Bone marrow (tissue), 2 donors: ENCODE results near the gene KLHL35.
"Not testable (repeated sequence)": the region's sequence is repeated elsewhere in the genome, so short reads cannot be mapped to it uniquely, and the experiment has no call there.

ENCODE experiments used
- DNase-seq, 2 donors: peaks; one replicate each; lab custom pipeline; 2025; lab: John Stamatoyannopoulos, UW

Gene KLHL35

DNA sequence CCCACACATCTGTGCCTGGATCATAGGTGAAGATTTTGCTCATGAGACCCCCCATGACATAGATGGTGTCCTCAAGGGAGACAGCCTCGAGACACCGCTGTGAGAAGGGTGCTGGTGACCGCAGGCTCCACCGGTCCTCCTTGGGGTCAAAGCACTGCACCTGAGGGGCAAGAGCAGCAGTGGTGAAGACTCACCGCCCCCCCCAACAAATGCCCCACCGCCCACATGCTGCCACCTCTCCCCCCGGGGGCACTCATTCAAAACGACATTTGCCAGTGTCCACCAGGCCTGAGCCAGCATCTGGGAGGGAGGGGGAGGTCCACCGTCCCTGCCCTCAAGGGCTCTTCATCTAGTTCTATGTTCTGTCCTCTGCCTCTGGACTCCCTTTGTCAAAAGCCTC lies 9.3 kb downstream of the KLHL35 start:
- no peak for DNase-seq

DNA sequence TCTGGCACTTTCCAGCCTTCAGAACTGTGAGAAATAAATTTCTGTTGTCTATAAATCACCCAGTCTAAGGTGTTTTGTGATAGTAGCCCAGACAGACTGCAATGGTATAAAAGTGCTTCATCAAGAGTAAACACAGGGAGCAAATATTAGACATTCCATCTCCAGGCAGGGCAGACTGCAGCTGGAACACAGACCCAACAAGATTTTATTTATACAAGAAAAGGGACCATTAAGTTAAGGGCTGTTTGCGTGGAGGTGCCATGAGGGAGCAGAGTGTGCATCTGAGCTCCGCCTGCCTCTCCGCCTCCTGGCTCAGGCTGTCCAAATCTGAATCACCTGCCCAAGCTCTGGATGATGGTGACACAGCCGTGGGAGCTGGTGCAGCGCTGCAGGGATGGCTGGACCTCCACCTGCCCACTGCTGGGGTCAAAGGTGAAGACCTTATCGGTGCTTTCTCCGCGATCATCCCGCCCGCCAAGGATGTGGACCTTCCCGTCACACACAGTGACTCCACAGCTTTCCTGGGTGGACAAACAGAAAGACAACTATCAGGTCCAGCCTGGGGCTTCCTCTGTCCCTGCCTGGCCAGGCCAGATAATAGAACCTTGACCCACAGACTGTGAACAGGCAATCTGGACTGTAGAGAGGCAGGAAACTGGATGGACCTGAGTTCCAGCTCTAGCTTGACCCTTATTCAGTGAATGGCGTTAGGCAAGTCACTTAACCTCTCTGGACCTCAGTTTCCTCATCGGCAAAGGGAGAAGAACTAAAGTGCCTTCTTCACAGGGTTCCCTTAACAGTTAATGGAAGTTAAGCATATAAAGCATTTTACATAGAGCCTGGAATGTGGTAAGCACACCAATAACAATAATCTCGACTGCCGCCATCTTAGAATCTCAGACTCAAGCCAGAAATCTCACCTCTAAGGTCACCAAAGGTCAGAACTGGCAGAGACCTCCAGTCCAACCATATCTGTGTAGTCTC lies 10.5 kb downstream of the KLHL35 start:
- DNase-seq = no peak

DNA sequence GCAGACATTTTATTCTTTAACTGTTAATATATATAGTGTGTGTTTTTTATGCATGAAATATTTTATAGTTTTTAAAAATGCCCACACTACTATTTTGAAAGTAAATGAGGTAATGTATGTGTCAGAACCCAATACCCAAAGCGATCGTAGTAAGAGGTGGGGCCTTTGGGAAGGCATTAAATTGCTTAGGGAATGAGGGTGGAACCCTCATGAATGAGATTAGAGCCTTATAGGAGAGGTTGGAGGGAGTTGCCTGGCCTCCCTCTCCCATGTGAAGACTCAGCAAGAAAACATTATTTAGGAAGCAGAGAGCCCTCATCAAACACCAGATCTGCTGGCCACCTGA lies 11.1 kb downstream of the KLHL35 start:
- DNase-seq = no peak

DNA sequence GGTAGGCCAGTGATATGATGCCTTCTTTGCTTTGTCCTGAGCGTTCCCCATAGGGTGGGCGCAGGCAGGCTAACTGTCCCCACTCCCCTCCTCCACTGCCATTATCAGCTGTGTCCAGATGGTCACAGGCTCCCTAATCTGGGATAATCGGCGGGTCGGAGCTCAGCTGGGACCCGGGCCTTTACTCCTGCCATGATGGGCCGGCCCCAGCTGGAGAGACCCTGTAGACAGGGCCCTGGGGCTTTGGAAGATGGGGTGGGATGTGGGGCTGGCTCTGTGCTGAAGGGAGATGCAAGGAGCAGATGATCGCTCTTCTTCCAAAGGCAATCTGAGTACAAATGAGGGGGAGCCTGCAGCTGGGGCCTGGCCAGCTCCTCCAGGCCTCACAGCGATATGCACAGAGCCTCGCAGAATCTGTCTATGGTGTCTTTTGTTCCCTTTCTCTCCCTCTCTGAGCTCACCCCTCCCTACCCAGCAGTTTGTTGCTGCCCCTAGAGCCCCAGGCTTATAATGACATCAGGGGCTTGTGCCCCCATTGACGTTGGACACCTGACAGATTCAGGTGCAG lies 11.9 kb downstream of the KLHL35 start:
- no peak for DNase-seq

DNA sequence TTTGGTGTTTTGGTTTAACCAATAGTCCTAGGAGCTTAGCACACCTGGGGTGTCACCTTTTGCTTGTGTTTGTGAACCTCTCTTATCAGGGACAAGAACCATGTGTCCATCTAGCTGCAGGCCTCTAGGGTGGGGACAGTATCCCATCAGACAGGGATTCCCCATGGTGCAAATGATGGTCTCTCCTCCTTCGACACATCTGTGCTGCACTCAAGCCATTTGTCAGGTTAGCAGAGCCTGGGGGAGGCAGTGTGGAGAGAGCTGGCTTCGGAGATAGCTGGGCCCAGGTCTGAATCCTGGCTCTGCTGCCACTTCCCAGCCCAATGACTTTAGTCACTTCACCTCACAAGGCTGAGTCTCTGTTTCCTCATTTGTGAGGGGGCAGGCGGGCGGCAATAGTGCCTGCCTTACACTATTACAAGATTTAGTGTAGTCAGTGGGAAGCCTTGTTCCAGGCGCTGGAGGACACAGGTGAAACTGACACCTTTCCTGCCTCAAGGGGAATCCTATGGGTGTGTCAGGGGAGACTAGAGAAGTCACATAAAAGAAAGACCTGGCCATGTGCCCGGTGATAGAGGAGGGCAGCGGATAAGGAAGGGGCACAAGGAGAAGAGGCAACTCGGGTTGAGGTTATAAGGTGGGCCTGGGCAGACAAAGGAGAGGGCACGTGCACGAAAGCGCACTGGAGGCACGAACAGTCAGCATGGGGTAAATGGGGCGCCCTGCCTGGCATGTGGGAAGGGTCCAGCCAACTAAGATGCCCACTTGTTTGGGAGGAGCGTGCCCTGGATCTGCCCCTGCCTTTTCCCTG lies 12.6 kb downstream of the KLHL35 start:
- no peak for DNase-seq

DNA sequence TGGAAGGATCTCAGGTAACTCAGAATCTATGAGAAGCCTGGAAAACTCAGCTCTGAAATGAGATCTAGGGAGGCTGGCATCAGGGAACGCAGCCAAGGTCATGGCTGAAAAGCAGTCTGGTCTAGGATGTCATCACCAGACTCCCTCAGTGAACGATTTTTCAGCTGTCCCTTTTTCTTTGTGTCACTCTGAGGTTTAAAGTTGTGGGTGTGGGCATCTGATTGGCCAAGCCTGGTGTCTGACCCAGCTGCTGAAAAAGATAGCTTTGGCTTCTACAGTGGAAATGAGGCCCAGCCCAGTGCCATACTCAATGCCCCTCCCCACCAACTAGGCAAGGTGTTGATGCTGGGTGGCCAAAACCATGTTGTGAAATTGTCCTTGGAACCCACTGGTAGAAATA lies 19.1 kb downstream of the KLHL35 start:
- no peak for DNase-seq

DNA sequence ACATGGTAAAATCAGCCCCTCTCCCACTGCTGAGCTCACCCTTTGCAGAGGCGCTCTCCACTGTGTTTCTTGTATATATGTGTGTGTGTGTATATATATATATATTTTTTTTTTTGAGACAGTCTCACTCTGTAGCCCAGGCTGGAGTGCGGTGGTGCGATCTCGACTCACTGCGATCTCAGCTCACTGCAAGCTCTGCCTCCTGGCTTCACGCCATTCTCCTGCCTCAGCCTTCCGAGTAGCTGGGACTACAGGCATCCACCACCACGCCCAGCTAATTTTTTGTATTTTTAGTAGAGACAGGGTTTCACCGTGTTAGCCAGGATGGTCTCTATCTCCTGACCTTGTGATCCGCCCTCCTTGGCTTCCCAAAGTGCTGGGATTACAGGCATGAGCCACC lies 19.9 kb downstream of the KLHL35 start:
- not testable (repeated sequence) for DNase-seq

DNA sequence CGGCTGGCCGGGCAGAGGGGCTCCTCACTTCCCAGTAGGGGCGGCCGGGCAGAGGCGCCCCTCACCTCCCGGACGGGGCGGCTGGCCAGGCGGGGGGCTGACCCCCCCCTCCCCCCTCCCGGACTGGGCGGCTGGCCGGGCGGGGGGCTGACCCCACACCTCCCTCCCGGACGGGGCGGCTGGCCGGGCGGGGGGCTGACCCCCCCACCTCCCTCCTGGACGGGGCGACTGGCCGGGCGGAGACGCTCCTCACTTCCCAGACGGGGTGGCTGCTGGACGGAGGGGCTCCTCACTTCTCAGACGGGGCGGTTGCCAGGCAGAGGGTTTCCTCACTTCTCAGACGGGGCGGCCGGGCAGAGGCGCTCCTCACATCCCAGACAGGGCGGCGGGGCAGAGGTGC lies 23.0 kb downstream of the KLHL35 start:
- not testable (repeated sequence) for DNase-seq

DNA sequence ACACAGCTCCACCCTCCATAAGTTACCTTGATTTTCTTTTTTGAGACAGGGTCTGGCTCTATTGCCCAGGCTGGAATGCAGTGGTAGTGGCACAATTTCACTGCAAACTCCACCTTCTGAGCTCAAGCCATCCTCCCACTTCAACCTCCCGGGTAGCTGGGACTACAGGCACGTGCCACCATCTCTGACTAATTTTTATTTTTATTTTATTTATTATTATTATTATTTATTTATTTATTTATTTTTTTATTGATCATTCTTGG lies 24.1 kb downstream of the KLHL35 start:
- DNase-seq = no peak

DNA sequence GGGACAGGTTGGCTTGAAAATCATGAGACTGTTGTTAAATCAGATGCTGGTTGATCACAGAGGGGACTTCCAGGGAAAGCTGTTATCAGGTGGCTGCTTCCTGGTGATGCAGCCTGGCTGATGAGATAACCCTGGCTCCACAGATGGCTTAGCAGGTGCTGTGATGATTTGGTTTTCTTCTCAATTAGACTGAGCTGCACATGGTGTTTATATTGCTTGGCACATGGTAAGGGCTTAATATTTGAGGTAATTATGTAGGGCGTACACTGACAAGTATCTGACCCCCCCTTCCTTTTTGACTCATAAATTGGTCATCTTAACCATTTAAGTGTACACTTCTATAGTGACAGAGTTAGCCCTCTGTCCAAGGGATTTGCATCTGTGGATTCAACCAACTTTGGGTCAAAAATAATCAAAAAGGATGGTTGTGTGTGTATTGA lies 26.6 kb downstream of the KLHL35 start:
- no peak for DNase-seq

DNA sequence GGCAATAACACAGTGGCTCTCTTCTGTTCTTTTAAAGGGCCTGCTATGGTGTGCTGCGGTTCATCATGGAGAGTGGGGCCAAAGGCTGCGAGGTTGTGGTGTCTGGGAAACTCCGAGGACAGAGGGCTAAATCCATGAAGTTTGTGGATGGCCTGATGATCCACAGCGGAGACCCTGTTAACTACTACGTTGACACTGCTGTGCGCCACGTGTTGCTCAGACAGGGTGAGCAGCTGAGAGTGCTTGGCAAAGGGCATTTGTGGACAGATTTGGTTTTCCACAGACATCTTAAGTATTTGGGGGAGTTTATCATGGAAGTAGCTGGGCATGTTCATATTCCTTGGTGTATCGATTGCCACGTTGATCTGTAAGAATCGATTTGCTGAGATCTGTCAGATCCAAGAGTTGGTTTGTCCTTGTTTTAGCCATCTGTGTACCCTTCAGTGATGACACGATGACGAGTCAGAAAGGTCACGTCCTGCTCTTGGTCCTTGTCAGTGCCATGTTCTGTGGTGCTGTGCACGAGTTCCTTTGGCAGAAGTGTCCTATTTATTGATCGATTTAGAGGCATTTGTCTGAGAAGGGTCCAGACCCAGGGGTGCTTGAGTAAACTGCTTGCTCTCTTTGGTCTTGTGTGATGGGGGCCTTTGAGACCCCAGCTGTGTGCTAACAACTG lies 28.9 kb downstream of the KLHL35 start:
- no peak for DNase-seq

DNA sequence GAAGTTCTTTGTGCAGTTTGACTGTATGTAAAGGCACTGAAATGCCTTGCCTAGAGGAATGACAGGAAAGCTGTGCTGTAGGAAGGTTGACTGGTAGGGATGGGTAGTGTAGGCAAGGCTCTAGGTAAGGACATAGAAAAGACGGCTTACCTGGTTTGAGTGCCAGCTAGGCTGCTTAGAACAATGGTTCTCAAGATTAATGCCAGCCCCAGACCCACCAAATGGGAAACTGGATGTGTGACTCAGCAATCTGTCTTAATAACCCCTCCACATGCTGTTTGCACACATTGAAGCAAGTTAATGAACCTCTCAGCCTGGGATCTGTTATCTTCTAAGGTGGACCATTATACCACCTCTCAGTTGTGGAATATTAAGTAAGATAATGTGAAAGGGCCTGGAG lies 30.0 kb downstream of the KLHL35 start:
- DNase-seq = no peak

DNA sequence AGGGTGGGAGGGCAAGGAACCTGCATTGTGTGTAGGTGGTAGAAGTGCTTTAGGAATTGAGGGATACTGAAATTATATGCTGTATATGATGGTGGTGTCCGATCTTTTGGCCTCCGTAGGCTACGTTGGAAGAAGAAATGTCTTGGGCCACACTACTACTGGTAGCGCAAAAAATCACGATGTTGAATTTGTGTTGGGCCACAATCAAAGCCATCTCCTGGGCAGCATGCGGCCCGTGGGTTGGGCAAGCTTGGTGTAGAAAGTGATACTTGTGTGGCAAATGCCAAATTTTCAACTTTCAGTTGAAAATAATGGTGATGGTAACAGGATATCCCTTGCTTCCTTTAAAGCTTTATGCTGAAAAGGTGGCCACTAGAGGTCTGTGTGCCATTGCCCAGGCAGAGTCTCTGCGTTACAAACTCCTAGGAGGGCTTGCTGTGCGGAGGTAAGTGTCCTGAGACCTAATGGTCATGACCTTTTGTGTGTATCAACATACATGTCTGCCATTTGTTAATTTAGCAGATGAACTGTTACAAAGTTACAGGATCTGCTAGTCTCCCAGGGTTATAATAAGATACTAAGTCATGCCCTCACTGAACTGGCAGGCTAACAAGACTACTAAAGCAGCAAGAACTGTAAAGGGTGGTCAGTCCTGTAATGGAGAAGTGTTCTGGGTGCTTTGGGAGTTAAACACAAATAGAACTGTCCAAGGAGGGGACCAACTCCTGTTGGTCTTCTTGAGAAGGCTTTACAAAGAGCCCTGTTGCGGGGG lies 30.8 kb downstream of the KLHL35 start:
- no peak for DNase-seq

DNA sequence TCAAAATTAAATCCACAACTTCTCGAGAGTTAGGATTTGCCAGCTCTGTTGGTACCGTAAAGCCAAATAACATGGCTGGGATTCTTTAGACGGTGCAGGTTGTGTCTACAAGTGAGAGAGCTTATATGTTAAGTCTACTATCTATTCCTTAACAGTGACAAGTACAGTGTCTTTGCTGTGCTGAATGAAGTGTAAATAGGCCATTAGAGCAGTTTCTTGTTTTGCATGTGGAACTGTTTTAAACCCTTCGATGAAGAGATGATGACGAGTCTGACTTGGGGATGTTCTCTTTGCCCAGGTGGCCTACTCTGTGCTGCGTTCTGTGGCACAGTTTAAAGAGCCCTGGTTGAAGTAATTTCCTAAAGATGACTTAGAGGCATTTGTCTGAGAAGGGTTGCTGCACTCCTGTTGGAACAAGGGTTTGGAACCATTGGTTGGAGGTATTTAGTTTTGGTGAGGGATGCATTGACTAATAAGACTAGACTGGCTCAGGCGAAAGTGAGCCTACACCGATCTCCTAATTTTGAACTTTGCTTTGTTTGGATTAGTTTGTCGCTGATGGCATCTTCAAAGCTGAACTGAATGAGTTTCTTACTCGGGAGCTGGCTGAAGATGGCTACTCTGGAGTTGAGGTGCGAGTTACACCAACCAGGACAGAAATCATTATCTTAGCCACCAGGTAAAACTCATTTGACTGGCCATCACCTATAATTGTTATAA lies 32.7 kb downstream of the KLHL35 start:
- no peak for DNase-seq

DNA sequence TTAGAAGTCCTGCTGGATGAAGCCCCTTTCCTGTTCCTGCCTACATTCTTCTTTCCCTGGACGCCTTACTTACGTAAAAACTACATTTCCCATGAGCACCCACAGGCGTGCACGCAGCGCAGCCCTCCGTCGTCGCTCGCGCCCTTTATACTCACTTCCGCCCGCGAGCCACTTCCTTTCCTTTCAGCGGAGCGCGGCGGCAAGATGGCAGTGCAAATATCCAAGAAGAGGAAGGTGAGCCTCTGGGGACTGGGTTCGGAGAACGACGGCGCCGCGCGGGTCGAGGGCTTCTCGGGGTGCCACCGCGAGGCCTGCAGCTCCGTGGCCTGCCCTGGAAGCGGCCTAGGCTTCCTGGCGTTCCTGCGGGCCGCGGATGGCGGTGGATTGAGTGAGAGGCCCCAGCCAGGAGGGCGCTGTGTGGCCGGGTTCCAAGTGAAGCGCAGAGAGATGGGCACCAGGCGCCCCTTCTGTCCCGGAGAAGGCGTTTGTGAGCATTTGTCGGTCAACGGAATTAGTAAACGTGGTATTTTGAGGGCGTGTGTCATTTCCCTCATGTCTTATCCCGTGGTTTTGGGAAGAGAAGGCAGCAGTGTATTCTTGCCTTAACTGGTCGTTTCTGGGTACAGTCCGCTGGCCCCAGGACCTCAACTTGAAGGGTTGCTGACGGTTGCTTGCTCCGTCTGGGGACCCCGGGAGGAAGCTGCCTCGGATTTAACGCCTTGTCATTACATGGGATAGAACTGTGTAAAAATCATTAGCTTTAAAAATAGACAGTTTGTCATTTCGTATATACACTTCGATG lies 33.5 kb downstream of the KLHL35 start, which contains the start of gene RPS3:
TSS of gene RPS3 (plus strand) at position 175 of the 802 bp plus-strand sequence. CDS start at position 205, 30 bp downstream.
- peak; percentile 76 to 85 for DNase-seq

DNA sequence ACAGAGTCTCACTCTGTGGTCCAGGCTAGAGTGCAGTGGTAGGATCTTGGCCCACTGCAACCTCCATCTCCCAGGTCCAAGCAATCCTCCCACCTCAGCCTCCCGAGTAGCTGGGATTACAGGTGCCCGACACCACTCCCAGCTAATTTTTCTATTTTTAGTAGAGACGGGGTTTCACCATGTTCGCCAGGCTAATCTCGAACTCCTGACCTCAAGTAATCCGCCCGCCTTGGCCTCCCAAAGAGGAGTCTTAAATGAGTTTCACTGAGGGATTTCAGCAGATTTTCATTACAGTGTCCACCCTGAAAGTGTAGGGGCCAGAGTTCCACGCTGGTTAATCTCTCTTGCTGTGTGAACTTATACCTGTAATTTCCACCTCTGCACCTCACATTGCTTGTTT lies 34.1 kb downstream of the KLHL35 start:
- no peak for DNase-seq

DNA sequence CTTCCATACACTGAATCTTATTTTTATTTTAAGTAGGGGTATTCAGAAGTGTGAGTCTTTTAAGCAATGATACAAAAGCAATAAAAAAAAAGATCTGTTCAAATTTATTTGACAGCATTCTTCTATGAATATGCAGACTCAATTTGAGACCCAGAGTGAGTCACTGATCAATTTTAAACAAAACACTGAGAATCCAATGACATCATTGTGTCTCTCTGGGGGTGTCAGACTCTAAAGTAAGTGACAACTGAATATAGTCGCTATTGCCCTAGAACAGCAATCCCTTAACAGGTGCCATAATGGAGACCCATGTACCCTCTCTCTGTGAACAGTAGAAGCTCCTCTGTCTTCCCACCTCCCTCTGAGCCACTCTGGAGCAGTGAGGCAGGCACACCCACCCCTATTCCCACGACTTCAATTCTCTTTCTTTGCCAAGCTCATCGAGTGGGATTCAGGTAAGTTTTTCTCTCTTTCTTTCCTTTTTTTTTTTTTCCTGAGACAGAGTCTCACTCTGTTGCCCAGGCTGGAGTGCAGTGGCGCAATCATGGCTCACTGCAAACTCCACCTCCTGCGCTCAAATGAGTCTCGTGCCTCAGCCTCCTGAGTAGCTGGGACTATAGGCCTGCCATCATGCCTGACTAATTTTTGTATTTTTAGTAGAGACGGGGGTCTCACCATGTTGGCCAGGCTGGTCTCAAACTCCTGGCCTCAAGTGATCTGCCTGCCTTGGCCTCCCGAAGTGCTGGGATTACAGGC lies 38.7 kb downstream of the KLHL35 start:
- DNase-seq = no peak

DNA sequence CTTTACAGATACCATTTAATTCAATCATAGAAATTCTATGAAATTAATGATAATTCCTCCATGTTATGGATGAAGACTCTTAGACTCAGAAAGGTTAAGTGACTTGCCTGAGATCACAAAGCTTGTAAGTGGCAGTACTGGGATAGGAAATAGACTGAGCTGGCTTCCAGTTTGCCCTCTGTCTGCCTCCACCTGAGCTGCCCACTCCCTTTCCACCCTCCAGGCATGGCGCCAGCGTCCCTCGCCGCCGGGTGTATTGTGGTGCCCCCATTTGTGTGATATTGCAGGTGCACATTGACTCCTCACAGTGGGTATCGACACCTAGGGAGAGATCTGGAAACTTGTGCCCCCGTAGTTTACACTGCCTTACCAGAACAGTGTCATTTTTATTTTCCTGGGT lies 43.1 kb downstream of the KLHL35 start:
- DNase-seq = no peak

DNA sequence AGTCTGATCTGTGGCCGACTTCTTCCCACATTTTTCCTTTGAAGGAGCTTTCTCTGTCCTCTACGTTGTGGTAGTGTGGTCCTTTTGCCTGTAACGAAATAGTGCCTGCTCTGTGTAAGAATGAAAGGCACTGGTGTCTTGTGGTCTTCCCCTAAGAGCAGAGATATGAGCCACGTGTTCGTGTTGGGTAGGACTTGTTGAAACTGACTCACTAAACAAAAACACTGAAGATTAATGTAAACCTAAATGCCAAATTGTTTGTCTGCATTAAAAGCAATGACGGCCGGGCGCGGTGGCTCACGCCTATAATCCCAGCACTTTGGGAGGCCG lies 43.8 kb downstream of the KLHL35 start:
- no peak for DNase-seq
